Right atrium auricular region (tissue), 2 donors: ENCODE measurements around the gene ARHGAP32. TPM values are rescaled to one million over a fixed set of nuclear protein-coding genes. Genes with fewer than 3 reads are reported as not detected.

Experiments
- DNase-seq: peaks from one replicate; pipeline ENCODE4 v3.0.0-alpha.2; 2019; ENCODE audit warnings: low spot score
- H3K27ac ChIP-seq, 2 donors: fragments of 200-600 bp; sonication (generic); 1 replicate in 1 of 2; 2 replicates in 1 of 2; pipeline ENCODE4 v1.5.1; 2016 to 2019
- H3K27me3 ChIP-seq, 2 donors: fragments of 200-600 bp; sonication (generic); one replicate each; pipeline versions ENCODE4 v1.5.1 to v1.6.0; 2017 to 2019
- H3K36me3 ChIP-seq: fragments of 200-600 bp; sonication (generic); one replicate; pipeline ENCODE4 v1.5.1; 2016
- H3K4me1 ChIP-seq, 2 donors: fragments of 200-600 bp; sonication (generic); one replicate each; pipeline versions ENCODE4 v1.5.1 to v1.6.0; 2017 to 2019
- H3K4me3 ChIP-seq, 2 donors: fragments of 200-600 bp; sonication (generic); 1 replicate in 1 of 2; 2 replicates in 1 of 2; pipeline ENCODE4 v1.5.1; 2017 to 2019; ENCODE audit warnings: mild to moderate bottlenecking in 1 of 2, moderate library complexity in 1 of 2
- H3K9me3 ChIP-seq, 2 donors: fragments of 200-600 bp; sonication (generic); one replicate each; pipeline ENCODE4 v1.5.1; 2019
- CTCF ChIP-seq, 2 donors: fragments of 200-600 bp; sonication (generic); IDR thresholded peaks; one replicate each; pipeline ENCODE4 v1.5.1; 2019; ENCODE audit warnings: antibody characterized with exemption in 2 of 2
- total RNA-seq, 2 donors: library from RNA; depleted of rRNA; stranded (reverse); fragments of >200 nt; gene quantifications; one replicate each; pipeline ENCODE4 v1.1.0, GENCODE V29; 2016

Gene ARHGAP32
- total RNA-seq, 2 donors from 2014 or later: 5.2 to 10.5 TPM

- H3K27me3 ChIP-seq: no peaks in the 10 kb centered on the region
- no peak overlapping the region for H3K4me3 ChIP-seq
- no peaks in the 10 kb centered on the region for H3K36me3 ChIP-seq
- DNase-seq: no peak
- H3K4me1 ChIP-seq: no peaks in the 10 kb centered on the region
- TF ChIP-seq CTCF (IDR thresholded peaks at IDR 0.05): no peak
- H3K9me3 ChIP-seq: no peaks in the 10 kb centered on the region
- H3K27ac ChIP-seq: no peak overlapping the region
Measured at GRCh38 chr11:128941573-128942271, 250.4 kb downstream of the ARHGAP32 start.

GRCh38 chr11:128941110-128941509 is 251.0 kb downstream of the ARHGAP32 start:
- TF ChIP-seq CTCF (IDR thresholded peaks at IDR 0.05): no peak
- Histone ChIP-seq H3K4me3 (no peak overlapping the region), H3K27ac (no peak overlapping the region), H3K4me1 (no peaks in the 10 kb centered on the region), H3K9me3 (no peaks in the 10 kb centered on the region), H3K36me3 (no peaks in the 10 kb centered on the region), H3K27me3 (no peaks in the 10 kb centered on the region)
- DNase-seq: no peak

GRCh38 chr11:128940603-128941002 is 251.5 kb downstream of the ARHGAP32 start:
- Histone ChIP-seq H3K27ac (no peak overlapping the region), H3K36me3 (no peaks in the 10 kb centered on the region), H3K27me3 (no peaks in the 10 kb centered on the region), H3K4me3 (no peak overlapping the region), H3K4me1 (no peaks in the 10 kb centered on the region), H3K9me3 (no peaks in the 10 kb centered on the region)
- no peak for TF ChIP-seq CTCF (IDR thresholded peaks at IDR 0.05)
- DNase-seq: no peak

- Histone ChIP-seq H3K36me3 (no peaks in the 10 kb centered on the region), H3K27me3 (no peaks in the 10 kb centered on the region), H3K27ac (no peak overlapping the region), H3K4me3 (no peak overlapping the region), H3K4me1 (no peaks in the 10 kb centered on the region), H3K9me3 (no peaks in the 10 kb centered on the region)
- no peak for DNase-seq
- TF ChIP-seq CTCF (IDR thresholded peaks at IDR 0.05): no peak
Measured at GRCh38 chr11:128940156-128940555, 252.0 kb downstream of the ARHGAP32 start.

GRCh38 chr11:128939591-128939990 is 252.5 kb downstream of the ARHGAP32 start:
- Histone ChIP-seq H3K4me3 (no peak overlapping the region), H3K4me1 (no peaks in the 10 kb centered on the region), H3K9me3 (no peaks in the 10 kb centered on the region), H3K27me3 (no peaks in the 10 kb centered on the region), H3K36me3 (no peaks in the 10 kb centered on the region), H3K27ac (no peak overlapping the region)
- no peak for DNase-seq
- no peak for TF ChIP-seq CTCF (IDR thresholded peaks at IDR 0.05)
